22Rv1 (cell line): ENCODE results near the gene OGDHL.

Experiments used
- CTCF ChIP-seq: fragments of 450-650 bp; IDR thresholded peaks from 2 replicates; pipeline ENCODE4 v1.5.1; 2017; ENCODE audit warnings: mild to moderate bottlenecking
- ZFX ChIP-seq: fragments of 450-650 bp; IDR thresholded peaks from 2 replicates; pipeline ENCODE4 v1.6.1; 2017; ENCODE audit warnings: antibody characterized with exemption, borderline replicate concordance

DNA sequence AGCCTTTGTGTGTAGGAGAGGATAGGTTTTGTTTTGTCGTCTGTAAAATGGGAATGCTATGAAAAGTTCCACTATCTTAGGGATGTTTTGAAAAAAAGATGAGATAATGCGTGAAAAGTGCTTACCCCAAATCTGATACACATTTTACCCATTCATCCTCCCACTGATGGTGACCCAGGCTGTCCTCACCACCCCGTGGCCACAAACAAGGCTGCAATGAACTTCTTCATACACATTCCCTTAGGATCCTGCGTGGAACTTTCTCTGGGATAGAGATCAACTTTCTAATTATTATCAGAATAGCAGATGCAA lies 399 bp upstream of the OGDHL start:
- TF ChIP-seq CTCF (no peak; the same call in 1 of the 2 replicates), ZFX (no peak)
